Astrocyte (in vitro differentiated cells and primary cell): ENCODE results near the gene LMAN2L. TPM values are rescaled to one million over a fixed set of nuclear protein-coding genes. Genes with fewer than 3 reads are reported as not detected.

Experiments used
- DNase-seq: peaks from one replicate; pipeline ENCODE4 v3.0.0-alpha.2; 2010; ENCODE audit warnings: low read depth
- FAIRE-seq: peaks from 2 replicates; lab custom pipeline; 2011; peaks lifted over from hg19 to GRCh38; lab: Jason Lieb, UNC
- H2AFZ ChIP-seq: 2 replicates; pipeline ENCODE4 v1.6.0; 2012; ENCODE audit warnings: low read depth, low read length, inconsistent platforms
- H3K27ac ChIP-seq: 2 replicates; pipeline ENCODE4 v1.5.1; 2011; ENCODE audit warnings: low read depth, low read length, inconsistent platforms
- H3K27me3 ChIP-seq: 2 replicates; pipeline ENCODE4 v1.6.0; 2011; ENCODE audit warnings: low read length, inconsistent platforms; ENCODE audit not compliant: insufficient read depth
- H3K36me3 ChIP-seq: 2 replicates; pipeline ENCODE4 v1.5.1; 2011; ENCODE audit warnings: low read length, inconsistent platforms; ENCODE audit not compliant: insufficient read depth
- H3K4me1 ChIP-seq: 2 replicates; pipeline ENCODE4 v1.5.1; 2011; ENCODE audit warnings: low read length, inconsistent platforms; ENCODE audit not compliant: insufficient read depth
- H3K4me2 ChIP-seq: 2 replicates; pipeline ENCODE4 v1.6.0; 2012; ENCODE audit warnings: low read length, inconsistent platforms
- H3K4me3 ChIP-seq: 2 replicates; pipeline ENCODE4 v1.5.1; 2011; ENCODE audit warnings: low read depth, mild to moderate bottlenecking, low read length, inconsistent platforms; ENCODE audit not compliant: insufficient read depth
- H3K79me2 ChIP-seq: 2 replicates; pipeline ENCODE4 v1.6.0; 2012; ENCODE audit warnings: mild to moderate bottlenecking, low read length, inconsistent platforms; ENCODE audit not compliant: insufficient read depth
- H3K9ac ChIP-seq: 2 replicates; pipeline ENCODE4 v1.6.0; 2012; ENCODE audit warnings: mild to moderate bottlenecking, low read length, inconsistent platforms
- H3K9me3 ChIP-seq: 2 replicates; pipeline ENCODE4 v1.5.1; 2012; ENCODE audit warnings: low read depth, mild to moderate bottlenecking, low read length, inconsistent platforms; ENCODE audit not compliant: insufficient read depth
- H4K20me1 ChIP-seq: 2 replicates; pipeline ENCODE4 v1.6.0; 2012; ENCODE audit warnings: low read length, inconsistent platforms; ENCODE audit not compliant: insufficient read depth
- H3K27ac Mint-ChIP-seq: one replicate; pipeline ENCODE4 v1.8.0; 2021; ENCODE audit warnings: mild to moderate bottlenecking, mixed read lengths; ENCODE audit not compliant: unreplicated experiment
- H3K27me3 Mint-ChIP-seq: one replicate; pipeline ENCODE4 v1.8.0; 2021; ENCODE audit warnings: low read depth, mixed read lengths; ENCODE audit not compliant: unreplicated experiment
- H3K36me3 Mint-ChIP-seq: one replicate; pipeline ENCODE4 v1.8.0; 2021; ENCODE audit warnings: low read depth, mixed read lengths; ENCODE audit not compliant: unreplicated experiment
- H3K4me1 Mint-ChIP-seq: one replicate; pipeline ENCODE4 v1.8.0; 2021; ENCODE audit warnings: low read depth, mixed read lengths; ENCODE audit not compliant: unreplicated experiment
- H3K4me3 Mint-ChIP-seq: one replicate; pipeline ENCODE4 v1.8.0; 2021; ENCODE audit warnings: mild to moderate bottlenecking, moderate library complexity, mixed read lengths; ENCODE audit not compliant: unreplicated experiment
- H3K9me3 Mint-ChIP-seq: one replicate; pipeline ENCODE4 v1.8.0; 2021; ENCODE audit warnings: mild to moderate bottlenecking, mixed read lengths; ENCODE audit not compliant: unreplicated experiment
- CTCF ChIP-seq: IDR thresholded peaks from 2 replicates; pipeline ENCODE4 v1.5.1; 2011; ENCODE audit warnings: low read depth, mild to moderate bottlenecking, inconsistent platforms, low read length, moderate library complexity; ENCODE audit not compliant: insufficient read depth
- EZH2 ChIP-seq: IDR thresholded peaks from 2 replicates; pipeline ENCODE4 v1.6.1; 2012; ENCODE audit warnings: mild to moderate bottlenecking, low read length, inconsistent platforms; ENCODE audit not compliant: insufficient read depth
- total RNA-seq: library from RNA; stranded (reverse); gene quantifications from 2 replicates; pipeline ENCODE4 v1.2.1, GENCODE V29; 2021

LMAN2L gene
- total RNA-seq, 1 donor from 2014 or later: 19.8 TPM

- H3K27me3 Mint-ChIP-seq: peaks cover 6% of the 10 kb centered on the region
- H3K27ac Mint-ChIP-seq: no peak overlapping the region
- Histone ChIP-seq H3K9ac (no peak overlapping the region), H3K79me2 (no peaks in the 10 kb centered on the region), H3K4me2 (no peak overlapping the region), H4K20me1 (no peaks in the 10 kb centered on the region), H3K4me3 (no peak overlapping the region), H2AFZ (no peak overlapping the region), H3K4me1 (no peaks in the 10 kb centered on the region), H3K36me3 (no peaks in the 10 kb centered on the region), H3K27ac (no peak overlapping the region), H3K27me3 (no peaks in the 10 kb centered on the region), H3K9me3 (no peaks in the 10 kb centered on the region)
- TF ChIP-seq EZH2 (no peak), CTCF (no peak)
- peaks cover 1% of the 10 kb centered on the region for H3K36me3 Mint-ChIP-seq
- no peak for DNase-seq
- H3K4me1 Mint-ChIP-seq: no peaks in the 10 kb centered on the region
- H3K9me3 Mint-ChIP-seq: peaks cover 2% of the 10 kb centered on the region
- FAIRE-seq: no peak
- no peak overlapping the region for H3K4me3 Mint-ChIP-seq
Observed at GRCh38 chr2:96693286-96694200, 46.3 kb downstream of the LMAN2L start.

- no peak overlapping the region for H2AFZ ChIP-seq
- Mint-ChIP-seq H3K27me3 (peaks cover 10% of the 10 kb centered on the region), H3K9me3 (peaks cover 2% of the 10 kb centered on the region), H3K4me3 (no peak overlapping the region), H3K4me1 (no peaks in the 10 kb centered on the region), H3K27ac (no peak overlapping the region), H3K36me3 (no peaks in the 10 kb centered on the region)
- no peak for DNase-seq
- no peak overlapping the region for H3K9ac ChIP-seq
- H3K9me3 ChIP-seq: no peaks in the 10 kb centered on the region
- no peak overlapping the region for H3K27ac ChIP-seq
- H3K36me3 ChIP-seq: no peaks in the 10 kb centered on the region
- H3K4me2 ChIP-seq: no peak overlapping the region
- no peak for FAIRE-seq
- no peaks in the 10 kb centered on the region for H4K20me1 ChIP-seq
- H3K79me2 ChIP-seq: no peaks in the 10 kb centered on the region
- H3K27me3 ChIP-seq: no peaks in the 10 kb centered on the region
- TF ChIP-seq EZH2: no peak
- TF ChIP-seq CTCF: no peak
- H3K4me3 ChIP-seq: no peak overlapping the region
- H3K4me1 ChIP-seq: no peaks in the 10 kb centered on the region
Observed at GRCh38 chr2:96692094-96692971, 47.5 kb downstream of the LMAN2L start.
